Measurements from ENCODE around the gene AP2B1. TPM values are rescaled to one million over a fixed set of nuclear protein-coding genes. Genes with fewer than 3 reads are reported as not detected.
A peak's percentile ranks its signal among the peaks of the same experiment; 100 is the strongest.

The AP2B1 gene
- total RNA-seq, 1 experiment from 2014 or later, result 217 TPM

DNA sequence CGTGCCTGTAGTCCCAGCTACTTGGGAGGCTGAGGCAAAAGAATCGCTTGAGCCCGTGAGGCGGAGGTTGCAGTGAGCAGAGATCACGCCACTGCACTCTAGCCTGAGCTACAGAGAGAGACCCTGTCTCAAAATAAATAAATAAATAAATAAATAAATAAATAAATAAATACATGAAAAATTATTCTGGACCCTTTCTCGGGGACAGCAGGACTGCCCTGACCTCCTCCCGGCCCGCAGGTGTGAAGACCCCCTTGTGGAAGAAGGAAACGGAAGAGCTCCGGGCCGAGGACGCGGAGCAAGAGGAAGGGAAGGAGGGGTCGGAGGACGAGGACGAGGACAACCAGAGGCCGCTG, 176.6 kb downstream of the AP2B1 start:
- H3K79me1 ChIP-seq (ENCODE audit: insufficient read depth, low read depth, low read length, poor library complexity, severe bottlenecking), result no peaks in the 10 kb centered on the region
- no peak overlapping the region for H2BK120ac ChIP-seq (ENCODE audit: low read depth, low read length, poor library complexity, severe bottlenecking)
- Mint-ChIP-seq H3K4me3 (peak overlapping the region; percentile 40 to 78; a peak in 4 of 5 replicates), H3K9me3 (no peaks in the 10 kb centered on the region; a peak in 3 of 5 replicates), H3K36me3 (ENCODE audit: insufficient read depth in 1 of 3, low read depth in 3 of 3) (no peaks in the 10 kb centered on the region; a peak in 2 of 7 replicates), H3K27me3 (ENCODE audit: low read depth) (peaks cover 28% of the 10 kb centered on the region), H3K27ac (no peak overlapping the region), H3K4me1 (peaks cover 14 to 17% of the 10 kb centered on the region in 2 experiments)
- H4K5ac ChIP-seq (ENCODE audit: insufficient read length, low read depth, low read length), result no peak overlapping the region
- H4K20me1 ChIP-seq (ENCODE audit: control insufficient read depth, insufficient read depth, insufficient read length), result no peaks in the 10 kb centered on the region
- H2BK20ac ChIP-seq (ENCODE audit: low read depth, low read length, poor library complexity, severe bottlenecking), result no peak overlapping the region
- no peak overlapping the region for H3K56ac ChIP-seq (ENCODE audit: insufficient read length, low read depth, low read length)
- no peak overlapping the region for H2BK5ac ChIP-seq (ENCODE audit: insufficient read length, low read length)
- H3K27me3 ChIP-seq (ENCODE audit: insufficient read depth, low read length), result peaks cover 2% of the 10 kb centered on the region; the same call in 1 of the 2 replicates
- H3K14ac ChIP-seq (ENCODE audit: insufficient read depth, low read length), result no peak overlapping the region
- no peak overlapping the region for H4K8ac ChIP-seq (replicated peaks; ENCODE audit: insufficient read length, low read depth, low read length)
- no peak overlapping the region for H2BK12ac ChIP-seq (ENCODE audit: insufficient read length, low read depth, low read length)
- DNase-seq, result no peak
- WGBS (ENCODE audit: extremely low coverage, insufficient read length, low lambda C conversion rate), result no CpG with 5 or more reads among the region's 17 CpGs
- H3K18ac ChIP-seq (ENCODE audit: insufficient read length, low read depth, low read length), result no peak overlapping the region
- no peak overlapping the region for H2AFZ ChIP-seq (ENCODE audit: low read length)
- H3K79me2 ChIP-seq (ENCODE audit: insufficient read depth, low read length), result no peaks in the 10 kb centered on the region
- H3K4ac ChIP-seq (ENCODE audit: low read depth, low read length), result no peak overlapping the region
- H3K4me1 ChIP-seq (ENCODE audit: insufficient read depth, low read length), result no peaks in the 10 kb centered on the region; the same call in 1 of the 2 replicates
- H2AK5ac ChIP-seq (ENCODE audit: insufficient read length, low read length), result no peak overlapping the region
- no peak overlapping the region for H2BK15ac ChIP-seq (ENCODE audit: low read depth, low read length)
- no peaks in the 10 kb centered on the region for H3K9me3 ChIP-seq (ENCODE audit: control insufficient read depth, low read depth, low read length)
- H3K4me2 ChIP-seq (ENCODE audit: insufficient read depth, insufficient read length, low read length), result peak overlapping the region; percentile 39
- no peak overlapping the region for H3T11ph ChIP-seq (ENCODE audit: low read length)
- peaks cover 5% of the 10 kb centered on the region for H3K23me2 ChIP-seq (ENCODE audit: insufficient read length, low read depth, low read length, poor library complexity, severe bottlenecking)
- no peak overlapping the region for H3K23ac ChIP-seq (ENCODE audit: insufficient read length, low read depth, low read length)
- H3K9ac ChIP-seq (ENCODE audit: extremely low read depth, insufficient read length, low read length), result no peak overlapping the region
- TF ChIP-seq, protein P1, sequence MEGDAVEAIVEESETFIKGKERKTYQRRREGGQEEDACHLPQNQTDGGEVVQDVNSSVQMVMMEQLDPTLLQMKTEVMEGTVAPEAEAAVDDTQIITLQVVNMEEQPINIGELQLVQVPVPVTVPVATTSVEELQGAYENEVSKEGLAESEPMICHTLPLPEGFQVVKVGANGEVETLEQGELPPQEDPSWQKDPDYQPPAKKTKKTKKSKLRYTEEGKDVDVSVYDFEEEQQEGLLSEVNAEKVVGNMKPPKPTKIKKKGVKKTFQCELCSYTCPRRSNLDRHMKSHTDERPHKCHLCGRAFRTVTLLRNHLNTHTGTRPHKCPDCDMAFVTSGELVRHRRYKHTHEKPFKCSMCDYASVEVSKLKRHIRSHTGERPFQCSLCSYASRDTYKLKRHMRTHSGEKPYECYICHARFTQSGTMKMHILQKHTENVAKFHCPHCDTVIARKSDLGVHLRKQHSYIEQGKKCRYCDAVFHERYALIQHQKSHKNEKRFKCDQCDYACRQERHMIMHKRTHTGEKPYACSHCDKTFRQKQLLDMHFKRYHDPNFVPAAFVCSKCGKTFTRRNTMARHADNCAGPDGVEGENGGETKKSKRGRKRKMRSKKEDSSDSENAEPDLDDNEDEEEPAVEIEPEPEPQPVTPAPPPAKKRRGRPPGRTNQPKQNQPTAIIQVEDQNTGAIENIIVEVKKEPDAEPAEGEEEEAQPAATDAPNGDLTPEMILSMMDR (conservative IDR thresholded peaks at IDR 0.05), result no peak
- no peak overlapping the region for H4K91ac ChIP-seq (ENCODE audit: insufficient read length, low read depth, low read length)
- no peak overlapping the region for H3K27ac ChIP-seq (ENCODE audit: insufficient read length, low read depth, low read length)

All from H9 (cell line).